GM21526 (cell line): Measurements from ENCODE around the gene SYNGR1.
"Not testable (repeated sequence)": the region's sequence is repeated elsewhere in the genome, so short reads cannot be mapped to it uniquely, and the experiment has no call there.

Experiments
- ATAC-seq: cut with Tn5 transposase; IDR thresholded peaks from one replicate; pipeline ENCODE4 v1.9.1; 2021; ENCODE audit warnings: moderate library complexity; ENCODE audit not compliant: unreplicated experiment, low FRiP score

The SYNGR1 gene

GRCh38 chr22:39316440-39317083 is 33.2 kb upstream of the SYNGR1 start:
- no peak for ATAC-seq

- no peak for ATAC-seq
These were observed 32.6 kb upstream of the SYNGR1 start for GRCh38 chr22:39317084-39317774.

GRCh38 chr22:39317775-39318506 is 31.9 kb upstream of the SYNGR1 start:
- ATAC-seq: no peak

GRCh38 chr22:39318507-39319283 is 31.1 kb upstream of the SYNGR1 start:
- ATAC-seq: peak; percentile 2

GRCh38 chr22:39319284-39320022 is 30.3 kb upstream of the SYNGR1 start, which contains the start of gene RPL3:
Gene RPL3 (minus strand): TSS chr22:39319623. CDS start chr22:39319597, 26 bp downstream.
- peak; percentile 70 for ATAC-seq

GRCh38 chr22:39320616-39321029 is 29.2 kb upstream of the SYNGR1 start:
- ATAC-seq: not testable (repeated sequence)

- ATAC-seq: no peak
These were observed 24.3 kb upstream of the SYNGR1 start for GRCh38 chr22:39325392-39325932.

- ATAC-seq: no peak
These were observed 21.6 kb upstream of the SYNGR1 start for GRCh38 chr22:39327995-39328754.

GRCh38 chr22:39330553-39330952 is 19.2 kb upstream of the SYNGR1 start:
- not testable (repeated sequence) for ATAC-seq

- ATAC-seq: no peak
These were observed 17.2 kb upstream of the SYNGR1 start for GRCh38 chr22:39332441-39333064.

GRCh38 chr22:39336411-39336810 is 13.4 kb upstream of the SYNGR1 start:
- no peak for ATAC-seq

- ATAC-seq: not testable (repeated sequence)
These were observed 10.0 kb upstream of the SYNGR1 start for GRCh38 chr22:39339775-39340174.

- no peak for ATAC-seq
These were observed 8.6 kb upstream of the SYNGR1 start for GRCh38 chr22:39341179-39341578.

GRCh38 chr22:39343259-39344045 is 6.3 kb upstream of the SYNGR1 start:
- ATAC-seq: no peak

- no peak for ATAC-seq
These were observed 5.8 kb upstream of the SYNGR1 start for GRCh38 chr22:39344046-39344390.

GRCh38 chr22:39345231-39345630 is 4.6 kb upstream of the SYNGR1 start:
- no peak for ATAC-seq

GRCh38 chr22:39348909-39349505 is 784 bp upstream of the SYNGR1 start:
- ATAC-seq: no peak
